Brain microvascular endothelial cell (primary cell): Measurements from ENCODE around the gene TYRO3.

Source experiments
- DNase-seq: peaks from one replicate; pipeline ENCODE4 v3.0.0-alpha.2; 2020
- H3K27ac ChIP-seq: fragments of 250-450 bp; sonication (Bioruptor Pico); 2 replicates; pipeline ENCODE4 v1.5.1; 2020; ENCODE audit warnings: mild to moderate bottlenecking, moderate library complexity
- H3K27me3 ChIP-seq: fragments of 250-450 bp; sonication (Bioruptor Pico); replicated peaks from 2 replicates; pipeline ENCODE4 v1.5.1; 2020; ENCODE audit warnings: mild to moderate bottlenecking
- H3K36me3 ChIP-seq: fragments of 250-450 bp; sonication (Bioruptor Pico); replicated peaks from 2 replicates; pipeline ENCODE4 v1.5.1; 2020; ENCODE audit warnings: mild to moderate bottlenecking
- H3K4me3 ChIP-seq: 2 replicates; pipeline ENCODE4 v1.5.1; 2011; ENCODE audit warnings: low read depth, mild to moderate bottlenecking, control low read depth, low read length, moderate library complexity
- CTCF ChIP-seq: IDR thresholded peaks from 2 replicates; pipeline ENCODE4 v1.5.1; 2011; ENCODE audit warnings: low read depth, mild to moderate bottlenecking, moderate library complexity, low read length, control low read depth, inconsistent platforms; ENCODE audit errors: missing control alignments
- in situ Hi-C: cut with HindIII; loops from 2 replicates; pipeline ENCODE4 v1.10.0; 2017; ENCODE audit warnings: low sequenced_read_pairs, low pct_ligation_motif_present

Gene TYRO3

GRCh38 chr15:41564960-41565502 lies 6.0 kb downstream of the TYRO3 start:
- Histone ChIP-seq H3K27me3 (no peaks in the 10 kb centered on the region), H3K36me3 (no peaks in the 10 kb centered on the region), H3K27ac (no peak overlapping the region), H3K4me3 (no peak overlapping the region)
- in situ Hi-C loops = no loop called here
- no peak for TF ChIP-seq CTCF
- DNase-seq = no peak

- H3K27me3 ChIP-seq = no peaks in the 10 kb centered on the region
- no peaks in the 10 kb centered on the region for H3K36me3 ChIP-seq
- TF ChIP-seq CTCF = no peak
- no peak overlapping the region for H3K27ac ChIP-seq
- no peak for DNase-seq
- no peak overlapping the region for H3K4me3 ChIP-seq
- in situ Hi-C loops = no loop called here
Measured at GRCh38 chr15:41565702-41566101, 6.7 kb downstream of the TYRO3 start.

GRCh38 chr15:41566121-41566885 lies 7.3 kb downstream of the TYRO3 start:
- TF ChIP-seq CTCF = no peak
- Histone ChIP-seq H3K4me3 (no peak overlapping the region), H3K36me3 (no peaks in the 10 kb centered on the region), H3K27me3 (no peaks in the 10 kb centered on the region), H3K27ac (no peak overlapping the region)
- DNase-seq = no peak
- in situ Hi-C loops = no loop called here

- in situ Hi-C loops = no loop called here
- H3K36me3 ChIP-seq = no peaks in the 10 kb centered on the region
- no peak overlapping the region for H3K4me3 ChIP-seq
- H3K27ac ChIP-seq = no peak overlapping the region
- no peak for TF ChIP-seq CTCF
- H3K27me3 ChIP-seq = no peaks in the 10 kb centered on the region
- DNase-seq = no peak
Measured at GRCh38 chr15:41567261-41567660, 8.2 kb downstream of the TYRO3 start.

GRCh38 chr15:41567862-41568261 lies 8.8 kb downstream of the TYRO3 start:
- in situ Hi-C loops = no loop called here
- Histone ChIP-seq H3K27ac (no peak overlapping the region), H3K27me3 (no peaks in the 10 kb centered on the region), H3K36me3 (no peaks in the 10 kb centered on the region), H3K4me3 (no peak overlapping the region)
- DNase-seq = no peak
- TF ChIP-seq CTCF = no peak
